HEK293T (cell line): ENCODE measurements around the gene ARHGAP28.
"Not testable (repeated sequence)": the region's sequence is repeated elsewhere in the genome, so short reads cannot be mapped to it uniquely, and the experiment has no call there.

Experiments
- CTCF ChIA-PET: fragments of 350-600 bp; formaldehyde crosslinking; extraction: SDS; loops from one replicate; lab custom pipeline; 2021; ENCODE audit warnings: antibody characterized with exemption, inconsistent platforms; lab: Yijun Ruan, JAX
- POLR2A ChIA-PET: fragments of 350-600 bp; formaldehyde crosslinking; extraction: SDS; loops from one replicate; lab custom pipeline; 2020; ENCODE audit warnings: antibody characterized with exemption, inconsistent platforms; lab: Yijun Ruan, JAX
- DNase-seq: peaks from one replicate; pipeline ENCODE4 v3.0.0; 2012; ENCODE audit warnings: mixed read lengths; ENCODE audit errors: extremely low spot score
- ARNT ChIP-seq: fragments of 450-650 bp; IDR thresholded peaks from 2 replicates; pipeline ENCODE4 v1.6.1; 2017; ENCODE audit warnings: mild to moderate bottlenecking
- BHLHE40 ChIP-seq: fragments of 450-650 bp; IDR thresholded peaks from 2 replicates; pipeline ENCODE4 v1.6.1; 2016; ENCODE audit warnings: mild to moderate bottlenecking, moderate library complexity, borderline replicate concordance
- CTBP1 ChIP-seq: fragments of 450-650 bp; IDR thresholded peaks from 2 replicates; pipeline ENCODE4 v1.6.1; 2016; ENCODE audit warnings: borderline replicate concordance
- ELF4 ChIP-seq: fragments of 450-650 bp; IDR thresholded peaks from 2 replicates; pipeline ENCODE4 v1.6.1; 2017; ENCODE audit warnings: antibody characterized with exemption
- FOXA1 ChIP-seq: fragments of 450-650 bp; IDR thresholded peaks from 2 replicates; pipeline ENCODE4 v1.6.1; 2016; ENCODE audit warnings: mild to moderate bottlenecking
- FOXK2 ChIP-seq: fragments of 450-650 bp; IDR thresholded peaks from 2 replicates; pipeline ENCODE4 v1.6.1; 2016; ENCODE audit warnings: mild to moderate bottlenecking
- FOXM1 ChIP-seq: fragments of 450-650 bp; IDR thresholded peaks from 2 replicates; pipeline ENCODE4 v1.6.1; 2017; ENCODE audit warnings: mild to moderate bottlenecking, borderline replicate concordance
- HDGF ChIP-seq: fragments of 450-650 bp; IDR thresholded peaks from 2 replicates; pipeline ENCODE4 v1.6.1; 2017; ENCODE audit warnings: antibody characterized with exemption, borderline replicate concordance
- L3MBTL2 ChIP-seq: fragments of 450-650 bp; conservative IDR thresholded peaks from 2 replicates; pipeline ENCODE4 v1.6.1; 2016; ENCODE audit warnings: mild to moderate bottlenecking
- LEF1 ChIP-seq: fragments of 450-650 bp; IDR thresholded peaks from 2 replicates; pipeline ENCODE4 v1.6.1; 2017; ENCODE audit warnings: mild to moderate bottlenecking, borderline replicate concordance
- NFRKB ChIP-seq: fragments of 450-650 bp; IDR thresholded peaks from 2 replicates; pipeline ENCODE4 v1.6.1; 2016; ENCODE audit warnings: mild to moderate bottlenecking, moderate library complexity
- PKNOX1 ChIP-seq: fragments of 450-650 bp; IDR thresholded peaks from 2 replicates; pipeline ENCODE4 v1.6.1; 2016
- SP1 ChIP-seq: fragments of 450-650 bp; IDR thresholded peaks from 2 replicates; pipeline ENCODE4 v1.6.1; 2017
- SUZ12 ChIP-seq: fragments of 450-650 bp; IDR thresholded peaks from 2 replicates; pipeline ENCODE4 v1.6.1; 2016; ENCODE audit warnings: mild to moderate bottlenecking
- TARDBP ChIP-seq: fragments of 450-650 bp; IDR thresholded peaks from 2 replicates; pipeline ENCODE4 v1.6.1; 2016
- ZNF384 ChIP-seq: fragments of 450-650 bp; IDR thresholded peaks from 2 replicates; pipeline ENCODE4 v1.6.1; 2016

ARHGAP28 gene

DNA sequence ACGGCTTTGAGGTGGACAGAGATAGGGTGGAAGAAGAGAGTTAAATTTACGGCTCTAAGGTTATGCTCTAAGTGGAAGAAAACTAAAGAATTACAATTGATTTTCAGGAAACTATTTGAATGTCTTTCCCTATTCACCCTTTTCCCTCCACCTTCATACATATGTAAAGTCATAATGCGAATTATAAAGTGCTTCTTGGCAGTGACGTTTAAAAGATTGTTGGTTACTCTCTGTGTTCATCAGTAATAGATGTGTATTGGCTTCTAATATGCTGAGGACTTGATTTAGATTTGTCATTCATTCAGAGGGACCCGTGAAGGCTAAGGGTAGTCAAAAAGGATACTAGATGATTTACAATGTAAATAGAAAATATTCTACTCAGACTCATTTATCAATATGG is 63.9 kb downstream of the ARHGAP28 start:
- ChIA-PET CTCF (no interaction called here), POLR2A (no interaction called here)
- DNase-seq = no peak
- TF ChIP-seq FOXK2 (no peak), PKNOX1 (no peak), HDGF (no peak), ZNF384 (no peak), CTBP1 (no peak), LEF1 (no peak), L3MBTL2 (no peak), TARDBP (no peak), BHLHE40 (no peak), ARNT (no peak), FOXM1 (no peak), SUZ12 (no peak), SP1 (no peak), NFRKB (no peak), FOXA1 (no peak), ELF4 (no peak)

- TF ChIP-seq LEF1 (no peak), PKNOX1 (no peak), FOXA1 (no peak)
- no peak for DNase-seq
- ChIA-PET POLR2A (no interaction called here), CTCF (no interaction called here)
Measured at GRCh38 chr18:6793986-6794385, 64.5 kb downstream of the ARHGAP28 start.

- POLR2A ChIA-PET = no interaction called here
- CTCF ChIA-PET = no interaction called here
- TF ChIP-seq FOXK2 = no peak
- TF ChIP-seq LEF1 = no peak
- TF ChIP-seq FOXM1 = no peak
- no peak for TF ChIP-seq FOXA1
- TF ChIP-seq ARNT = no peak
- no peak for TF ChIP-seq SUZ12
- TF ChIP-seq TARDBP = no peak
- no peak for TF ChIP-seq ELF4
- TF ChIP-seq L3MBTL2 = no peak
- no peak for TF ChIP-seq HDGF
- TF ChIP-seq ZNF384 = no peak
- no peak for TF ChIP-seq PKNOX1
- TF ChIP-seq BHLHE40 = no peak
- TF ChIP-seq SP1 = no peak
- no peak for TF ChIP-seq NFRKB
- no peak for TF ChIP-seq CTBP1
Measured at GRCh38 chr18:6795307-6795706, 65.8 kb downstream of the ARHGAP28 start.

GRCh38 chr18:6796511-6796910 is 67.0 kb downstream of the ARHGAP28 start:
- no peak for DNase-seq
- POLR2A ChIA-PET = no interaction called here
- TF ChIP-seq FOXK2 = no peak
- no peak for TF ChIP-seq HDGF
- TF ChIP-seq ZNF384 = no peak
- TF ChIP-seq SP1 = no peak
- TF ChIP-seq FOXM1 = no peak
- no peak for TF ChIP-seq FOXA1
- no peak for TF ChIP-seq ELF4
- TF ChIP-seq PKNOX1 = no peak
- no peak for TF ChIP-seq BHLHE40
- no peak for TF ChIP-seq NFRKB
- TF ChIP-seq ARNT = no peak
- no peak for TF ChIP-seq TARDBP
- TF ChIP-seq LEF1 = no peak
- TF ChIP-seq L3MBTL2 = no peak
- TF ChIP-seq SUZ12 = no peak
- CTCF ChIA-PET = no interaction called here

More at GRCh38 chr18:6795307-6795706, 65.8 kb downstream of the ARHGAP28 start:
- no peak for DNase-seq

DNA sequence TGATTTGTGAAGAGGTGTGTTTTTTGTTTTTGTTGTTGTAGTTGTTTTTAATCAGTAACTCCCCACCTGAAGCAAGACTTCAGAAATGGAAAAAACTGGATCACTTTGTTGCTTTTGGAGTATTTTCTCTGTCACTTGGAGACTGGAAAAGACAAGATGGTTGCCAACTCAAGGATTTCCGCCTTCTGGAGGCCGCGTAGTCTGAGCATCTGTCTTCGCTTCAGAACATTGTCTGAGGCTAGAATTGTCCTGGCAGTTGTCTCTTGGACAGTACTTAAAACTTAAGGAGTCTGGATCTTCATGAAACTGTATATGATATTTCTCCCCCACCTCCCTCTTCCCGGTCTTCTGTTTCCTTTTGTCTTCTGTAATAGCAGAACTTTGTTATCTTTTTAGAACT is 67.7 kb downstream of the ARHGAP28 start:
- ChIA-PET CTCF (no interaction called here), POLR2A (no interaction called here)
- TF ChIP-seq L3MBTL2 (no peak), HDGF (no peak), CTBP1 (no peak), SP1 (no peak), ZNF384 (no peak), SUZ12 (no peak), FOXK2 (no peak), LEF1 (no peak)
- no peak for DNase-seq

DNA sequence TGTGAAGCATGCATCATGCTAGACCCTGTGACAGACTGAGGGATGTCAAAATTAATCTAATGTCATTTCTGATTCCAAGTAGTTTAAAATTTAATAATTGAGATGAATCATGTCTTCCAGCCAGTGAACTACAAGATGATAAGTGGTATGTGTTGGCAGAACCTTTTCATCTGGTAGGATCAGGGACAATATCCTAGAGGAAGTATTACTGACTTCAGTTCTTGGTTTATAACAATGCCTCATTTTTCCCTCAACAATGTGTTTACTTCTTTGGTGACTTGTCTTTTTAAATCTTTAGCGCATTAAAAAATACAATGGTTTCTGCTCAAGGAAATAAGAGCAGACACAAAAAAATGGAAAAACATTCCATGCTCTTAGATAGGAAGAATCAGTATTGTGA is 69.4 kb downstream of the ARHGAP28 start:
- POLR2A ChIA-PET = no interaction called here
- CTCF ChIA-PET = no interaction called here
- DNase-seq = no peak
- TF ChIP-seq FOXM1 (no peak), SP1 (no peak), NFRKB (no peak), PKNOX1 (no peak), CTBP1 (no peak), HDGF (no peak), ZNF384 (no peak), FOXA1 (no peak), TARDBP (no peak)

- POLR2A ChIA-PET = not testable (repeated sequence)
Measured at GRCh38 chr18:6800309-6800708, 70.8 kb downstream of the ARHGAP28 start.

More at GRCh38 chr18:6800309-6800708, 70.8 kb downstream of the ARHGAP28 start:
- CTCF ChIA-PET, DNase-seq: not testable (repeated sequence)
